ENCODE measurements around the gene BRMS1.
"Not testable (repeated sequence)": the region's sequence is repeated elsewhere in the genome, so short reads cannot be mapped to it uniquely, and the experiment has no call there.

The BRMS1 gene

DNA sequence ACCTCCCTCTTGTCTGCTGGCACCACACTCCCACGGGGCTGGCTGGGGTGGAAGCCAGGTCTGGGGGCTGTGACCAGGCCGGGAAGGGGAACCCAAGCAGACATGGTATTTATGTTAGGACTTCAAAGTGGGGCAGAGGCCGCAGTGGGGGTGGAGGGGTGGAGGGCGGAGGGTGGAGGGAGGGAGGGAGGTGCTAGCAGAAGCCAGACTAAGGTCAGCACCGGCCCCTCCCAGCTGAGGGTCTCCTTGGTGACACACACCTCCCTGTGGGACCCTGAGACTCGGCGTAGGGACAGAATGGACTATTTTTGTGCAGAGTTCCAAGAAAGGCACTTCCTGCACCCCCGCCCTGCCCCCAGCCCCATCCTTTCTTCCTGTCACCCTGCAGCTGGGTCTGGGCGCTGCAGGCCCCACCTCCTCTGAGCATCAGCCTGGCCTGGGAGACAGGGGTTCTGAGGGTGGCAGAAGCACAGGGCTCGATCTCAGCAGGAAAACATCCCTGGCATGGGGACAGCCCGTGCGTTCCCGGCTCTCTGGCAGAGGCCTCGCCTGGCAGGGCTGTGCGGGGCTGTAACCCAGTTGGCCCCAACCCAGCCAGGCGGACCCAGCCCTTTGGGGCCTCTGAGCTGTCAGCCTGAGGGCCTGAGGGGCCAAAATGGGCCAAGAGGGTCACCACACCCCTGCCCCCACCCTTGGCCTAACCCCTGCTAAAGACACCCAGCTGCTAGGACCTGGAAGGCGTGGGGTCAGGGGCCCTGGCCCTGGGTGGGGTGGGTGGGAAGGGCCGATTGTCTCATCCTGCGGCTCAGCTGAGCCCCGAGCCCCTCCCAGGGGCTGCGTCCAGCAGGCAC, 18.4 kb downstream of the BRMS1 start:
- Mint-ChIP-seq H3K27me3 (ENCODE audit: low read depth) (no peaks in the 10 kb centered on the region), H3K4me3 (no peak overlapping the region), H3K27ac (peak overlapping the region; percentile 86), H3K4me1 (ENCODE audit: low read depth) (peaks cover 28% of the 10 kb centered on the region), H3K36me3 (ENCODE audit: low read depth) (no peaks in the 10 kb centered on the region), H3K9me3 (no peaks in the 10 kb centered on the region)

DNA sequence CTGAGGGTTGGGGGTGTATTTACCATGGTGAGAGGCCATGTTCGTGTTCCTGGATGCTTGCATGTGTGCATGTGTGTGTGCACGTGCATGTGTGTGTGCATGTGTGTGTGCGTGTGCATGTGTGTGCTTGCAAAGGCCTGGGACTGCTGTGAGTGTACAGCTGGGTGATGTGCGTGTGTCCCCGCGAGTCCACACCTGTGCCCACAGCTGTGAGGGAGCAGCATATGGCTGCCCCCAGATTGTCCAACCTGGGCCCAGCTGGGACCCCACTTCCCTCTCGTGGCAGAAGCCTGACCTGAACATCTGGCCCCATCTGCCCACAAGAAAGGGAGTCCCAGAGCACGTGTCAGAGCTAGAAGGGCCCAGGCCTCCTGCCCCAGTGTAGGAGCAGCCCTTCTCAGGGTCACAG, 19.6 kb downstream of the BRMS1 start:
- Mint-ChIP-seq H3K27ac (no peak overlapping the region), H3K9me3 (no peaks in the 10 kb centered on the region), H3K36me3 (ENCODE audit: low read depth) (peaks cover under 1% of the 10 kb centered on the region), H3K4me1 (ENCODE audit: low read depth) (peaks cover 28% of the 10 kb centered on the region), H3K27me3 (ENCODE audit: low read depth) (no peaks in the 10 kb centered on the region), H3K4me3 (no peak overlapping the region)

DNA sequence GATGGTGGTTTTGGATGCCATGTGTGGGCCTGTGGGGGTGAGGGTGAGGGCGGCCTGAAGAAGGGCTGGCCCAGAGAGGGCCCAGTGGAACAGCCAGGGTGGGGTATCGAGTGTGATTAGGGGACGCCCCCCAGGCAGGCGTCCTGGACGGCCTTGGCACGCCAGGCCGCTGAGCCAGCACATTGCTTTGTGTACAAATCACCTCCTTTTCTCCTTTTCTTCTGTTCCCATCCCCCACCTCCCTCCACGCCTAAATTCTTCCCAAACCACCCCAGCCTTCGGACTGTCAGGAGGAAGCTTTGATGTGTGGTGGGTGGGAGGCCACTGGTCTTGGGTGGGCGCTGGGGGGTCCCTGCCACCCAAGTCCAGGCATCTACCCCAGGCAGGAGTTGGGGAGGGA, 20.2 kb downstream of the BRMS1 start:
- H3K4me3 Mint-ChIP-seq = no peak overlapping the region
- H3K4me1 Mint-ChIP-seq (ENCODE audit: low read depth) = peaks cover 28% of the 10 kb centered on the region
- H3K36me3 Mint-ChIP-seq (ENCODE audit: low read depth) = peaks cover 1% of the 10 kb centered on the region
- peak overlapping the region; percentile 13 for H3K27ac Mint-ChIP-seq
- no peaks in the 10 kb centered on the region for H3K9me3 Mint-ChIP-seq
- H3K27me3 Mint-ChIP-seq (ENCODE audit: low read depth) = no peaks in the 10 kb centered on the region

GRCh38 chr11:66323684-66324083, 21.2 kb downstream of the BRMS1 start:
- Mint-ChIP-seq H3K4me3 (no peak overlapping the region), H3K9me3 (no peaks in the 10 kb centered on the region), H3K4me1 (ENCODE audit: low read depth) (peaks cover 33% of the 10 kb centered on the region), H3K27ac (no peak overlapping the region), H3K36me3 (ENCODE audit: low read depth) (peaks cover 3% of the 10 kb centered on the region), H3K27me3 (ENCODE audit: low read depth) (peaks cover 2% of the 10 kb centered on the region)

- peaks cover 4% of the 10 kb centered on the region for H3K36me3 Mint-ChIP-seq (ENCODE audit: low read depth)
- peaks cover 3% of the 10 kb centered on the region for H3K27me3 Mint-ChIP-seq (ENCODE audit: low read depth)
- peaks cover 34% of the 10 kb centered on the region for H3K4me1 Mint-ChIP-seq (ENCODE audit: low read depth)
- H3K27ac Mint-ChIP-seq = no peak overlapping the region
- no peak overlapping the region for H3K4me3 Mint-ChIP-seq
- H3K9me3 Mint-ChIP-seq = no peaks in the 10 kb centered on the region
Measured at GRCh38 chr11:66322732-66323427, 22.0 kb downstream of the BRMS1 start.

DNA sequence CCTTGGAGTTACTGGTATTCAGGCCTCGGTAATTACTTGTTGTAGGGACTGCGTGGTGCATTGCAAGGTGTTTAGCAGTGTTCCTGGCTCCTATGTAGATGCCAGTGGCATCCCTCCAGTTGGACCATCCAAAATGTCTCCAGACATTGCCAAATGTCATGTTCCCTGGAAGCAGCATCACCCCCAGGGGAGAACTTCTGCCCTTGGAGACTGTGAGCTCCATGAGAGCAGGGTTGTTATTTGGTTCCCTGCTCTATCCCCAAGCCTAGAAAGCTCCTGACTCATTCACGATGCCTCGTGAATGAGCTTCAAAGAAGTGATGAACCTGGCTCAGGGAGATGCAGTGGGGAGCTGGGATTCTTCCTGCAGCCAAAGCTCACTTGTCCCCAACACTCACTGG, 23.3 kb downstream of the BRMS1 start:
- Mint-ChIP-seq H3K4me1 (ENCODE audit: low read depth) (peaks cover 31% of the 10 kb centered on the region), H3K4me3 (no peak overlapping the region), H3K9me3 (no peaks in the 10 kb centered on the region), H3K36me3 (ENCODE audit: low read depth) (peaks cover 4% of the 10 kb centered on the region), H3K27me3 (ENCODE audit: low read depth) (peaks cover 3% of the 10 kb centered on the region), H3K27ac (no peak overlapping the region)

- H3K27me3 Mint-ChIP-seq (ENCODE audit: low read depth); H3K9me3 Mint-ChIP-seq; H3K4me3 Mint-ChIP-seq; H3K27ac Mint-ChIP-seq; H3K36me3 Mint-ChIP-seq (ENCODE audit: low read depth): not testable (repeated sequence)
- H3K4me1 Mint-ChIP-seq (ENCODE audit: low read depth) = peaks cover 25% of the 10 kb centered on the region
Measured at GRCh38 chr11:66320748-66321147, 24.2 kb downstream of the BRMS1 start.

- peaks cover 22% of the 10 kb centered on the region for H3K4me1 Mint-ChIP-seq (ENCODE audit: low read depth)
- not testable (repeated sequence) for H3K27me3 Mint-ChIP-seq (ENCODE audit: low read depth); H3K9me3 Mint-ChIP-seq; H3K27ac Mint-ChIP-seq; H3K36me3 Mint-ChIP-seq (ENCODE audit: low read depth); H3K4me3 Mint-ChIP-seq
Measured at GRCh38 chr11:66320289-66320688, 24.6 kb downstream of the BRMS1 start.

DNA sequence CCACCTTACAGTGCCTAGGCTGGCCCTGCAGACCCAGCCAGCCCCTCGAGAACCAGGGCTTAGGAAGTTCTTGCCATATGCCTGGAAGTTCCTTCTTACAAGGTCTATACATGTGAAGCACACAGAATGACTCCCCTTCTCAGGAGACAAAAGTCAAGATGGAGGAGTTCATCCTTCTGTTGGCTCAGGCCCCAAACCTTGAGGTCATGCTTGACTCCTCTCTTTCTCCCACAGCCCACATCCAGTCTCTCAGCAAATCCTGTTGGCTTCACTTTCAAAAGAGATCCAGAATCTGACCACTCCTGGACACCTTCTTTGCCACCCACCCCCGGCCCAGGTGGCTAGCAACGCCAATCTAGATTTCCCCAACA, 26.3 kb downstream of the BRMS1 start:
- H3K27ac Mint-ChIP-seq = peak overlapping the region; percentile 50
- H3K4me1 Mint-ChIP-seq (ENCODE audit: low read depth) = peaks cover 28% of the 10 kb centered on the region

DNA sequence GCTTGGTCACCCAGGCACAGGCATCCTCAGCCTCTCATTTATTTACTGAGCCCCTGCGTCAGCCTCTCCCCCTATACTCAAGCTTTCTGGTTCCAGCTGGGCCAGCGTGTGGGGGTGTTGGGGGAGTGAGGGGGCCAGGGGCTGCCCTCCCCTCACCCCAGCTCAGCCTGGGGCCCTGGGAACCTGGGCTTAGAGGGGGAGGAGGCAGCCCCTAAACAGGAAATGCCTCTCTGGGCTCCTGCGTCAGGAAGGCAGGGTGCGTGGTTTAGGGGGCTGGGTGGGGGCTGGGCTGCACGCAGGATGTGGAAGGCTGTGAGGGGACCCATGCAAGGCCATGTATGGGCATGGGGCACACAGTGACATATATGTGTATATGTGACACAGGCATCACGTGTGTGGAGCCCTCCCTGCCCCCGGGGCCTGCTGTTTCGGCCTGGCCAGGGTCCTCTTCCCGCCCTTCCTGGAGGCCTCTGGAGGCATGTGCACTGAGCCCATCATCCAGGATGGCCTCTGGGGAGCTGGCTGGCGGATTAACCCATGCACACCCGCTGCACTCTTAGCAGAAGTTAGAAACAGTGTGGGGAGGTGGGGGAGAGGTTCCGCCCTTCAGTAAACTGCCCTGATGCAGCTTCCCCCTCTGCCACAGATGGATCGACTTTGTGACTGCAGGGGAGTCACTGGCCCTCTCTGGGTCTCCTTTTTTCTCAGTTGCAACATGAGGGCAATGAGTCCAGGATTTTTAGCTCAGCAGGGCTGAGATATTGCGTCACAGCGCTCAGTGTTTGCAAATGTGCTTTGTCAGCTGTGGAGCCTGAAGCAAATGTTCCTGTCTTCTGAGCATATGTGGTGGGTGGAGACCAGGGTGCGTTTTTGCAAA, 26.9 kb downstream of the BRMS1 start:
- no peaks in the 10 kb centered on the region for H3K9me3 Mint-ChIP-seq
- peaks cover 4% of the 10 kb centered on the region for H3K36me3 Mint-ChIP-seq (ENCODE audit: low read depth)
- H3K4me1 Mint-ChIP-seq (ENCODE audit: low read depth) = peaks cover 28% of the 10 kb centered on the region
- peak overlapping the region; percentile 14 for H3K4me3 Mint-ChIP-seq
- H3K27ac Mint-ChIP-seq = peak overlapping the region; percentile 75
- peaks cover 7% of the 10 kb centered on the region for H3K27me3 Mint-ChIP-seq (ENCODE audit: low read depth)

More for the DNA sequence above, 26.3 kb downstream of the BRMS1 start:
- H3K4me3 Mint-ChIP-seq = no peak overlapping the region
- H3K27me3 Mint-ChIP-seq (ENCODE audit: low read depth) = peaks cover 7% of the 10 kb centered on the region
- H3K36me3 Mint-ChIP-seq (ENCODE audit: low read depth) = peaks cover 4% of the 10 kb centered on the region
- no peaks in the 10 kb centered on the region for H3K9me3 Mint-ChIP-seq

DNA sequence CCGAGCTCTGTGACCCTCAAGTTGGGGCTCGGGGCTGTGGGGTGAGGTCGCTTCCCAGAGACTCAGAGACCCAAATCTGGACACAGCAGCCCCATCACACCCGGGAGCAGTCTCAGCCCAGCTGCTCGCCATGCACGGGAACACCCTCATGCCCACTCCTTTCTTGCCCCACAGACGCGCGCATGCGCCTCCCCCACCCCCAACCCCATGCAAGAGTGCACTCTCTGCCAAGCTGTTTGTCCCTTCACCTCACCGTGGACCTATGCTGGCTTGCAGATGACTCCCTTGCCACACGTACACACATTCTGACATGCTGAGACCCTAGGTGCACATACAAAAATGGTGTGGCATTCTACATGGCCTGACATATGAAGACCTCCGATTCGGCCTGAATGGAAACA, 27.6 kb downstream of the BRMS1 start:
- H3K4me3 Mint-ChIP-seq = no peak overlapping the region
- peaks cover 26% of the 10 kb centered on the region for H3K4me1 Mint-ChIP-seq (ENCODE audit: low read depth)
- H3K36me3 Mint-ChIP-seq (ENCODE audit: low read depth) = peaks cover 4% of the 10 kb centered on the region
- peak overlapping the region; percentile 38 for H3K27ac Mint-ChIP-seq
- H3K9me3 Mint-ChIP-seq = no peaks in the 10 kb centered on the region
- peaks cover 7% of the 10 kb centered on the region for H3K27me3 Mint-ChIP-seq (ENCODE audit: low read depth)

DNA sequence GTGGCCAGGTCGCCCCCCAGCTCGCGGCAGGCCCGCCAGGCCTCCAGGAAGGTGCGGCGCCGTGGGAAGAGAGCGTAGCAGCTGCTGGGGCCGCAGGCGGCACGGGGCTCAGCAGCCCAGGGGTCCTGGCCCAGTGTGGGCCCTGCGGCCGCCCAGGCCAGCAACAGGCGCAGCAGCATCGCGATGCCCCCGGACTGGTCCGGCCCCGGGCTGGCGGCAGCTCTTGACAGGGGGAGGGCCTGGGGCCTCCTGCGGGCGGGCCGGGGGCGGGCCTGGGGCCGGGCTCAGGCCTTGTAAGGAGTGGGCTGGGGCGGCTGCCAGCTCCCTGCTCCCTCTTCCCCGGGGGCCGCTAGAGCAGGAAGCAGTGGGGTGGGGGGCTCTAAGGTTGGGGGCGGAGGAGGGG, 28.1 kb downstream of the BRMS1 start, which contains the start of gene CD248:
CD248 (minus strand) TSS at position 196 of the 403 bp plus-strand sequence; CDS start at position 179, 17 bp downstream.
- H3K4me3 Mint-ChIP-seq = no peak within 1 kb of the TSS
- H3K9me3 Mint-ChIP-seq = no peaks in the 10 kb centered on the region
- H3K4me1 Mint-ChIP-seq (ENCODE audit: low read depth) = peaks cover 25% of the 10 kb centered on the region
- H3K27ac Mint-ChIP-seq = peak within 1 kb of the TSS; percentile 38
- peaks cover 4% of the 10 kb centered on the region for H3K36me3 Mint-ChIP-seq (ENCODE audit: low read depth)
- H3K27me3 Mint-ChIP-seq (ENCODE audit: low read depth) = peaks cover 7% of the 10 kb centered on the region

DNA sequence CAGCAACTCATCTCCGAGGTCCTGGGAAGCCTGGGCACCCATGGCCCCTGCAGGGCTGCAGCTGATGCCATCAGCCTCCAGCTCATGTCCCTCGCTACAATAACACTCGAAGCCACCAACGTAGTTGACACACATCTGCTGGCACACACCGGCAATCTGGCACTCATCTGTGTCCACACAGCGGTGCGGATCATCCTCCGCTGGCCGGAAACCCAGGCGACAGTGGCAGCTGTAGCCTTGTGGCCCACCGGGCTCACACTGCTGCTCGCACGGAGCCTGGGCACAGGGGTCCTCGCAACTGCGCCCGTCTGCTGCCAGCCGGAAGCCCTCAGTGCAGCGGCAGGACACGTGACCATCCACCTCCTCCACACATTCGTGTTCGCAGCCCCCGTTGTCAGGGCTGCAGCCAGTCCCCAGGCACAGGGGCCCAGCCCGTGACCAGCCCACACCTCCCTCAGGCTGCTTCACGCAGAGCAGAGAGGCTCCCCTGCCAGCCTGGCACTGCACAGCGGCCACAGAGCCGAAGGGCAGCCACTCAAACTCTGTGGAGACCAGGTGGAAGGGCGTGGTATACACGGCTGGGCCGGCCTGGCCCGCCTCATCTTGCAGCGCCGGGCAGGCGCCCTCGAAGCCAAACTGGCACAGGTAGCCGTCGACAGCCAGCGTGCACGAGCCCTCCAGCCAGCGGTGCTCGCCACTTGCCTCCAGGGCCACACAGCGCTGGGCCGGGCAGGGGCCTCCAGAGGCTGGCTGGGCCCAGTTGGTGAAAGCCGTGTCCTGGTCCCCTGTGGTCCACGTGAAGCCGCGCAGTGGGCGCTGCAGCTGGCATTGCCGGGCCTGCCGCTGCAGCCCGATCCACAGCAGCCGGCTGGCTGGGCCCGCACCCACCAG, 28.7 kb downstream of the BRMS1 start:
- H3K36me3 Mint-ChIP-seq (ENCODE audit: low read depth) = peaks cover 4% of the 10 kb centered on the region
- no peaks in the 10 kb centered on the region for H3K9me3 Mint-ChIP-seq
- peaks cover 25% of the 10 kb centered on the region for H3K4me1 Mint-ChIP-seq (ENCODE audit: low read depth)
- no peak overlapping the region for H3K27ac Mint-ChIP-seq
- H3K4me3 Mint-ChIP-seq = no peak overlapping the region
- H3K27me3 Mint-ChIP-seq (ENCODE audit: low read depth) = peaks cover 7% of the 10 kb centered on the region

Data from T-helper 1 cell treated with Interleukin-12 subunit alpha and Interleukin-12 subunit beta and Interleukin-4 antibody, amounts not matched to agents 30 μg/mL and 1 μg/mL, for 36 hours (primary cell).